HG02763 (cell line): ENCODE results near the gene MGST1.
"Not testable (repeated sequence)": the region's sequence is repeated elsewhere in the genome, so short reads cannot be mapped to it uniquely, and the experiment has no call there.

ENCODE experiments used
- ATAC-seq: cut with Tn5 transposase; IDR thresholded peaks from one replicate; pipeline ENCODE4 v1.9.1; 2021; ENCODE audit warnings: mild to moderate bottlenecking, moderate library complexity; ENCODE audit not compliant: unreplicated experiment

Gene MGST1

DNA sequence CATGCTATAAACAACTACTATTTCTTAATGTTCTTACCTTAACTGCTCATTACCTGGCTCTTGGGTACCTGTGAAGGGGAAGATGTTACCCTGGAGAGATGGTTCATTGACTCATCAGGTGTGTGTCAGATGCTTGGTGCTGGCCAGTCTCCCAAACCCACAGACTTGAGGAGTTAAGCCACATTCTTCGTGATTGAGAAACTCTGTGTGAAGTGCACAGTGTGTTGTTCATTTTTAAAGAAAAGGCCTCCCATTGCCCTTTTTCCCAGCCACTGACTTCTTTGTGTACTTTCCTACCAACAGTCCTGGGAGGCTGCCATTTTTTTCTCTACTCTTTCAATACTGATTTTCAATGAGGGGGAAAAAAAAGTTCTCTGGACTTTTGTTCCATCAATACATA, 3.2 kb downstream of the MGST1 start:
- ATAC-seq = no peak

DNA sequence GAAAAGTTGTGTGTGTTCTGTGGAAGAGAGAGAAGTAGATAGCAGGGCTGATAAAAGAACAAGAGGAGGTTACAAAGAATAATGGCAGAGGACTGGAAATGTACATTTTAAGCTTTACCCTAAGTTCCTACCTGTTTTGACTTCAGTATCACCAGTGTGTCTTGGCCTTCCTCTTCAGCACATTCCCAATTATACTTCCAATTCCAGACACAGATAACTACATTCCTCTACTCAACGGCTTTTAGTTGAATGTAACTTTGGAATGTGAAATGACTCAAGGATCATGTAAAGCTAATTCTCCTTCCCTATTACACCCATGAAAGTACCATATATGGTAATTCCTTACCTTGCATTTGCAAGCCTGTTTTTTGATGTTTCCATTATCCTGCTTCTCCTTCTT, 5.0 kb downstream of the MGST1 start:
- ATAC-seq = no peak

DNA sequence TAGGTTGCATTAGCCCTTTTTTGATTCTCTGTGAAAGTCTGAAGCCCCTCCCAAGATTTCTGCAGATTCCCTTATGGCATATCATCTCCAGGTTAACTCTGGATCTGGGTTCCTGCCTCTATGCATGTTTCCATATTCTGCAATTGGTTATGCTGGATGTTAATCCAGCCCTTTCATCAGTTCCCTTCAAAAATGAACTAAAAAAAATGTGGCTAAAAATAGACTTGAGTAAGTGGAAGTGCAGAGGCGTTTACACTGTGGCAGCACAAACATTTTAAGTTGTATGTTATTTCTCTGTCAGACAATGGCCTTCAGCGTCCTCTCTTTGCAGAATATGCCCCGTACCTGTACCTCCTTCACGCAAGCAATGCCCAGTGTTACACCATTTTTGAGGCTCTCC, 11.4 kb downstream of the MGST1 start:
- ATAC-seq = no peak

DNA sequence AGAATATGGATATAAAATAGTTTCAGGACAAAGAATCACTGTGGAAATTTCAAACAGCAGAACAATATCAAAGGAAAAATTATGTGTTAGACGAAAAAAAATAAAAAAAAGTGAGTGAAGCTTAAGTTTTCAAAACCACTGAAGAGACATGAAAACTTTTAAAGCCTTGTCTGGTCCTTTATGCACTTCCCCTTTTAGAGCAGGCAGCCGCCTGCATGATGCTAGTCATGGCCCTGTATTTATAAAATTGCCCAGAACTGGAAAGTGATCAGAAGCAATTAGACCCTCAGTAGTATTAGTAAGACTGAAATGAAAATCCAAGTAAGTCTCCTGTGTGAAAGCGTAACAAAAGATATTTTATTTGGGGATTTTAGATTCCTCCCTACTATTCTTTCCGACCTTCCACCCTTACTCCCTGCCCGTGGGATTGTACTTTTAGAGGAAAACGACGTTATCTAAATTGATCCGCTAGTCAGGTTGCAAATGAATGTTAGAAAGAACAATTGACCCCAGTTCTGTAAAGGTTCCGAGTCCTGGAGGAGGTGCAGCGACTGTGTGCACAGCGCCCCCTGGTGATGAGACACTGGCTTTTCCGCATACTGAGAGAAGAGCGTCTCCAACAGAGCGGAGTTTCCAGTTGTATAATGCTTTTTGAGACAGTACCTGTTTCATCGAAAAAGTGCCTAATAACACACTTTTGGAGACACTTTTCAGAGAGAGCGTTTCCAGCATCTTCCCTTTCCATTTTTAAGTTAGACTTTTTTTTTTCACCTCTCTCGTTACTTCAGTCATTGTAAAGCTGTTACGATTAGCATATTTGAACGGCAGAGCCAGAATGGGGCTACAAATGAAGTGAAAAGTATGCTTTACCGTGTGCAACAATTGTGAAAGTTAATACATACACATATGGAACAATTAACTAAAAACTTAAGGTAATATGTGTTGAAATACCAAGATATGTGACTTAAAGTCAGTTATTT, 12.4 kb downstream of the MGST1 start:
- ATAC-seq = no peak

DNA sequence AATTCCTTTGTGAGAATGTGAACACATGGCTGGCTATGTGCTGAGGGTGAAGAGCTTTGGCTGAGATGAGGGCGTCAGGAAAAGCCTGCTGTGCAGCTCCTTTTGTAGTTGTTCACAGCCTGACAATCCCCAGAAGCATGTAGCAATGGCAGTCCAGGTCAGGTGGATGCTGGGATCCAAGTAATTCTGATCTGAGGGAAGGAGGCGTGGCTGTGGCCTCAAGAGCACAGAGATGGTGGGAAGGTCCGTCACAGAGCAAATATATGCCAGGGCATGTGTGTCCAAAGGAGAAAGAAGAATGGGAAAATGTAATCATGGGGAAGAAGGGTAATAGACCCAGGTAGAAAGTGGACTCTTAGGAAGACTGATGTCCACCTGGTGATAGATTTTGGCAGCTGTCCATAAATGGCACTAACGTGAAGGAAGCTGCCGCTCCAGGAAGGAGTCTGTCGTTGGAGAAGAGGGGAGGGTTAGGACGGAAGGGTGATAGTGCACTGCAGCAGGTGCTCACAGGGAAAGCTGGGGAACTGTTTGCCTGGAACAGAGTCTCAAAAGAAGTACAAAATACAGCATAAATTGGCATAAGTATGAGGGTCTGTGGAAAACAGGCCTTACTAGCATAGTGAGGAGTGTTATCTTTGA, 13.8 kb downstream of the MGST1 start:
- ATAC-seq = no peak

DNA sequence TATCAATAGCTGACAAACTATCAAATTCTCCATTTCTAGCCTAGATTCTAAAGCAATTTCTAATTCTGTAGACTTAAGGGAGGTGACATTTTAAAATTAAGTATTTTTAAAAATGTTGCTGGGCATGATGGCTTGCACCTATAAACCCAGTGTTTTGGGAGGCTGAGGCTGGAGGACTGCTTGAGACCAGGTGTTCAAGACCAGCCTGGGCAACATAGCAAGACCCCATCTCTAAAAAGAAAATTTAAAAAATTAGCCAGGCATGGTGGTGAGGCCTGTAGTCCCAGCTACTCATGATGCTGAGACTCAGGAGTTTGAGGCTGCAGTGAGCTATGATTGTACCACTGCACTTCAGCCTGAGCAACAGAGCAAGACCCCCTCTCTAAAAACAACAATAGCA, 15.1 kb downstream of the MGST1 start:
- ATAC-seq = no peak

DNA sequence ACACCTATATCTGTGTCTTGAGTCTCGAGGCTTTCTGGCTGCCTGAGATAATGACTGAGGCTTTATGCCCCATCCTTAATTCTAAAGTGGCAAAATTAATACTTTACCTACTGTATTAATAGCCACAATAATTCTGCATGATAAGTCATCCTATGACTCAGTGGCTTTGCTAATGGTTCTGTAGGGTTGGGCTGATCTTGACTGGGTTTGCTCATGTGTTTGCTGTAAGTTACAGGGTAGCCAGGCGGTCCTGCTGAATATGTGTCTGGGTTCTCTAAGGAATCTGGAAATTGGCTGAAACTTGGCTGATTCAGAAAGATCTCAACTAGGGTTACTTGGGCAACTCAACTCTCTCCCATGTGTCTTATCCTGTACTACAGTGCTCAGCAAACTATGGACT, 21.7 kb downstream of the MGST1 start:
- no peak for ATAC-seq

DNA sequence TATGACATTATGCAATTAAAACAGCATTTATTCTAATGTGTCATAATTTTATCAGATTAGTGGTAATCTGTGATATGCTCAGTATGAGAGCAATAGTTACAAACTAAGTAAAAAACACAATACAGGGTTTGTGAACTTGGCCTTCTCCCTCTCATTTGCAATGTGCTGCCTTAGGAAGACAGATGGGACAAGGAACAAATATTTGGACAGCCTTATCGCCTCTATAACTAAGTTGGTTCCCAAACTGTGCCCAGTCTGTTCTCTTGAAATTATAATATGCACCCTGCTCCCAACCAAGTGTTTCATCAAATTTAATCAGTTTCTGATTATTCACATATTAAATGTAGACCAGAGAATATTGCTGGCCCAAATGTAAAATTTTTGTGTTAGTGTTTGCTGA, 22.7 kb downstream of the MGST1 start:
- ATAC-seq = no peak

DNA sequence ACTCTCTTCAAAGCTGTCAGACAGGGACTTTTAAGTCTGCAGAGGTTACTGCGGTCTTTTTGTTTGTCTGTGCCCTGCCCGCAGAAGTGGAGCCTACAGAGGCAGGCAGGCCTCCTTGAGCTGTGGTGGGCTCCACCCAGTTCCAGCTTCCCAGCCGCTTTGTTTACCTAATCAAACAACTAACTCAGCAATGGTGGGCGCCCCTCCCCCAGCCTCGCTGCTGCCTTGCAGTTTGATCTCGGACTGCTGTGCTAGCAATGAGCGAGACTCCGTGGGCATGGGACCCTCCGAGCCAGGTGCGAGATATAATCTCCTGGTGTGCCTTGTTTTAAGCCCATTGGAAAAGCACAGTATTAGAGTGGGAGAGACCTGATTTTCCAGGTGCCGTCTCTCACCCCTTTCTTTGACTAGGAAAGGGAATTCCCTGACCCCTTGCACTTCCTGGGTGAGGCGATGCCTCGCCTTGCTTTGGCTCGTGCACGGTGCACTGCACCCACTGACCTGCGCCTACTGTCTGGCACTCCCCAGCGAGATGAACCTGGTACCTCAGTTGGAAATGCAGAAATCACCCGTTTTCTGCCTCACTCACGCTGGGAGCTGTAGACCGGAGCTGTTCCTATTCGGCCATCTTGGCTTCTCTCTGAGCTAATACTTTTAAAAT, 35.3 kb downstream of the MGST1 start:
- ATAC-seq = not testable (repeated sequence)

DNA sequence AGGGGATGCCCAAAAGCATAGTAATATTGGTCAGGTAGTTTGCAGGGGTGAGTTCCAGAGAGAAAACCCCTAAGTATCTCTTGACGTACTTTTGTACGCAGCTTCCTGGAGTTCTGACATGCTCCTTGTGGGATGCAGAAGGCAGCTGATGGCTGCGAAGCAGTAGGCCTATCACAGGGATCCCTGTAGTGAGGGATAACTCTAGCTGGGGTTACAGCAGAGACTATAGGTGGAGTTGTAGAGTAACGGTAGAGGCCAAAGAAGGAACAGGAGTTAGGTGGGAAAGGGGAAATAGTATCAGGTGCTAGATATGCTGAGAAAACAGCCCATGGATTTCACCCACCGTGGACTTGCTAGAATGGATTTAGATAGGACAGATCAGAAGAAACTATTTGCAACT, 37.3 kb downstream of the MGST1 start:
- ATAC-seq = no peak

DNA sequence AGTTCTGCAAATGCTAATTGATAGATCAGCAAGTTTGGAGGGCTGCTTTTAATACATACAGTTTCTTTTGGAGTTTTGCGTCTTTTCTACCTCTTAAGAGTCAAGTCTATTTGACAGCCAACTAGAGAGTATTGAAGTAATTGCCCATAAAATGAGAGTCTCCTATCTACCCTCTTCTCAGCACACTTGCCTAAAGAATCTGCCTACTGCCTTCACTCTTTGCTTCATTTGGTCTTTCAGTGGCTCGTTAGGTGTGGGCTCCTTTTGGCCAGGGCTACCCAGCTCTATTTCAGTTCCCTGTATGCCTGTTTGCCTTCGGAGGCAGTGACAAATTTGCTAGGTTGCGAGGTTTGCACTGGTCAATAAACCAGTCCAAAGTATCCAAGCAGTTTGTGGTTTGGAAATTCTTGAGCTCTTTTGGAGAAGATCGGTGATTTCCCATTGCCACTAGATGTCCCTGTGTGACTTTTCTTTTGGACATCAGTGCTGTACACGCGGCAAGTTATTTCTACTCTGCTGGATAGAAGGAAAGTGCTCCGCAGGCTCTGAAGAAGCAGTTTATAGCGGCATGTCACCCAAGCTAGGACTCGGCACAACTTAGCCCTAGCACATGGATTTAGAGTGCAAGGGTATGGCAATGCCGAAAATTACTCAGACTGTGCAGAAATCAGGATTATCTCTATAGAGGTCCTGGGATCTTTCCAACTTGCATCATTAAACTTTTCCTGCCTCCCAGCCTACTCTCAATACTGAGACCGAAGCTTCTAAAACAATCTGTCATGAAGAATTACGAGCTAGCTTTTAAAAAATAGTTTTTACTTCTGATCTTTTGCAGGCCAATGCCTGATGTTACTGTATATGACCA, 38.6 kb downstream of the MGST1 start:
- ATAC-seq = no peak

DNA sequence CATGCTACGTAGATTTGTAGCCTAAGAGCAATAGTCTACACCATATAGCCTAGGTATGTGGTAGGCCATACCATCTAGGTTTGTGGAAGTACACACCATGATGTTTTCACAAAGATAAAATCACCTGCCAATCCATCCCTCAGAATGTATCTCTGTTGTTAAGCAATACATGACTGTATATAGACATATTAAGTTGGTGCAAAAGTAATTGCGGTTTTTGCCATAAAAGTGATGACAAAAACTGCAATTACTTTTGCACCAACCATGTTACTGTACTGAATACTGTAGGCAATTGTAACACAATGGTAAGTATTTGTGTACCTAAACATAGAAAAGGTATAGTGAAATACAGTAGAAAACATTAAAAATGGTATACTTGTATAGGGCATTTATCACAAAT, 40.5 kb downstream of the MGST1 start:
- no peak for ATAC-seq

DNA sequence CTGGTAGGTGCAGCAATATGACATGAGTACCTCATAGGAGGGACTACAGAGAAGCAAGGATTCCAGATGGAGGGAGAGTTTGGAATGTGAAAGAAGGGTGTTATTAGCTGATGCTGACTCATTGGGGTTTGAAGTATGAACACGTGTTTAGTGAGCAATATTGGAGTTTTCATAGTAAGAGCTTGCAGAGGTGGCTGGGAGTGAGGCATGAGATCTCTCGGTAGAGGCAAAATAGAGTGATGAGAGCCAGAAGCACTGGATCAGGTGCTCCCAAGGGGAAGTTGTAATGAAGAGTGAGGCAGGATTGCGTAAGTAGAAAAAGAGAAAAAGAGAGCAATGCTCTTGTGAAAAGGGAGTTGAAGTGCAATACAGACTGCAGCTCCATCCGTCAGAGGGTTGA, 42.1 kb downstream of the MGST1 start:
- ATAC-seq = no peak

DNA sequence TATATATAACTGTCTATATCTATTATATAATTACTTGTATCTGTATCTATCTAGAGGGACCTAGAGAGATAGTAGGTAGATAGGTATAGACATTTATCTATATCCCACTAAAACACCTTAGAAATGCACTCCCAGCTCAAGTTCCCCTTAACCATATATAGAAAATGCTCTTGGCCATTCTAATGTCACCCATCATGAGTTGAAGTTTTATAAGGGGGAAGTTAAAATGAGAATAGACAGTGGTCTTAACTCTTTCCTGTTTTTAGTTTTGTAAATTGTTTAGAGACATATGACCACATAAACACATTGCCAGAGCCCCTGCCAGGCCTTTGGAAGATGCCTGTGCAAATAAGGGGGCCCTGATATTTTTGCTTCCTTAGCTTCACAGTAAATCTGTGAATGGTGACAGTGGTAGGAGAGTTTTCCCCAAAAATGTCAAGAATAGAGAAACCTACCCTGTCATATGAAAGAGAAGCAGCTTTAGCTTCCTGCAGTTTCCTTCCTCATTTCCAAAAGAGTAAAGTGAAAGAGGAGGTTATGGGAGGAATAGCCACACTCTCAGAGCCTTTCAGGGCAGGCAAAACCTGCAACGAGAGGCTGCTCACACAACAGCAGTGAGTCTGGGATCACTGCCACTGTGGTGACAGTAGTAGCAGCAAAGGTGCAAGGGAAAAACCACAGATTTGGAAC, 45.5 kb downstream of the MGST1 start:
- no peak for ATAC-seq

DNA sequence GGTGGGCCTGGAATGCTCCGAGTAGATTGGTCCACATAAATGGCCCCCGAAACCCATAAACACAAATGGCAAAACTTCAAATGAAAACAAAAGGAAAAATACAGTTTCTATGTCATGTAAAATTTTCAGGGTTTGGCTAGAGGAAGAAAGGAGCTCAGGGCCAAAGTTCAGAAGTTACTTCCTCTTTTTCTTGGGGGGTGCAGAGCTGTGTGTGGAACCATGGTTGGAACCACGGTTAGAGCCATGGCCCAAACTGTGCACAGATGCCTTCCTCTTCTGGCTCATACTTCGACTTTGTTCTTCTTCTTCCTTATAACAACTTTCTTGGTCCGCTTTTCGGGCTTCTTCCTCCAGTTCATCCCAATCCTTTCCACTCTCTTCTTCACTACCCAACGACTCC, 51.7 kb downstream of the MGST1 start:
- no peak for ATAC-seq

DNA sequence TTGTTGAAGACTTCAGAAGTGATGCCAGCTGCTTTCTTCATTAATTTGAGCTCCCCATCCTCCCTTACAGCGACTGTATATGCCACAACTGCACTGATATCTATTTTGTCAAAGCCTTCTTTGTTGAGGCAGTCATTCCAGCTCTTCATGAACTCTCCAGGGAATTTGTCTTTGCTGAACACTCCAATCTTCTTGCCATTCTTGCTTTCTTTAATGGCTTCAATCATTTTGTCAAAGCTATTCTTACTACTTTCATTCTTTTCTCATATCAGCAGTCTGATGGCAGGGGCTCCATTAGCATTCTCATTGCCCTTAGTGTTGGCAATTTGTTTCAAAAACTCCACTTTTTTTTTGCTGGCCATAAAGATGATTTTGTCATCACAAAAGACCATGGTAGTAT, 54.4 kb downstream of the MGST1 start:
- not testable (repeated sequence) for ATAC-seq

DNA sequence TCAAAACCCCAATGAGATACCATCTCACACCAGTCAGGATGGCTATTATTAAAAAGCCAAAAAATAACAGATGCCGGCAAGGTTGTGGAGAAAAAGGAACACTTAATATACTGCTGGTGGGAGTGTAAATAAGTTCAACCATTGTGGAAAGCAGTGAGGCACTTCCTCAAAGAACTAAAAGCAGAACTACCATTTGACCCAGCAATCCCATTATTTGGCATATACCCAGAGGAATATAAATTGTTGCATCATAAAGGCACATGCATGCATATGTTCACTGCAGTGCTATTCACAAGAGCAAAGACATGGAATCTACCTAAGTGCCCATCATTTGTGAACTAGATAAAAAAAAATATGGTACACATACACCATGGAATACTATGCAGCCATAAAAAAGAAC, 59.9 kb downstream of the MGST1 start:
- no peak for ATAC-seq
